ENCODE data around the gene RFX8. TPM values are rescaled to one million over a fixed set of nuclear protein-coding genes. Genes with fewer than 3 reads are reported as not detected.

RFX8 gene
- total and polyA plus RNA-seq, 9 of the 15 experiments (the other 6 are each of a cell fraction or from before 2014, with no cell fraction given) = not detected

GRCh38 chr2:101500860-101501259, 25.9 kb upstream of the RFX8 start:
- no peak overlapping the region for H3K4me3 ChIP-seq
- H3K4me1 ChIP-seq (replicated peaks in 1 of 2; ENCODE audit: control insufficient read depth in 2 of 2, insufficient read depth in 2 of 2, low read length in 2 of 2) = no peaks in the 10 kb centered on the region
- intact Hi-C loops (cut with micrococcal nuclease) = no loop called here
- H4K20me1 ChIP-seq (replicated peaks; ENCODE audit: control insufficient read depth, insufficient read depth, low read length) = no peaks in the 10 kb centered on the region
- no peaks in the 10 kb centered on the region for H3K9me3 ChIP-seq (replicated peaks; ENCODE audit: control insufficient read depth, insufficient read depth, low read depth, low read length)
- no peak overlapping the region for H3K9ac ChIP-seq (ENCODE audit: insufficient read depth in 1 of 2, low read depth in 2 of 2, low read length in 2 of 2)
- ChIA-PET CTCF (ENCODE audit: low intra/inter-chr PET ratio) (no interaction called here), POLR2A (no interaction called here)
- in situ Hi-C loops (cut with MboI) = no loop called here
- ATAC-seq (no peak), FAIRE-seq (peak; percentile 49), DNase-seq (ENCODE audit: extremely low read depth in 1 of 4, low spot score in 3 of 4) (no peak)
- no peak overlapping the region for H3K27ac ChIP-seq (ENCODE audit: extremely low read depth, low read depth, low read length)
- peaks cover 2 to 21% of the 10 kb centered on the region in 2 experiments; a peak in 4 of 5 replicates for H3K27me3 ChIP-seq (ENCODE audit: control insufficient read depth in 2 of 2, insufficient read depth in 2 of 2, low read length in 2 of 2)
- WGBS (ENCODE audit: insufficient coverage, low coverage, missing lambda C conversion rate) = 3% methylated on average over 5 of the region's 5 CpGs
- H3K4me2 ChIP-seq (ENCODE audit: insufficient read depth, low read length) = no peak overlapping the region
- TF ChIP-seq PRDM10 (IDR thresholded peaks at IDR 0.05; ENCODE audit: partially characterized antibody) (no peak), TAF9B (IDR thresholded peaks at IDR 0.05; ENCODE audit: partially characterized antibody) (no peak), SPI1 (IDR thresholded peaks at IDR 0.05; ENCODE audit: borderline replicate concordance, low read depth, low read length) (no peak), SLC30A9 (CRISPR knock-in tag; IDR thresholded peaks at IDR 0.05) (no peak), CBFA2T2 (conservative IDR thresholded peaks at IDR 0.05) (no peak), HMGN3 (IDR thresholded peaks at IDR 0.05; ENCODE audit: borderline replicate concordance, extremely low read depth, insufficient read length, low read depth, low read length) (no peak), KLF6 (CRISPR knock-in tag; IDR thresholded peaks at IDR 0.05; ENCODE audit: borderline replicate concordance) (no peak), SRSF9 (IDR thresholded peaks at IDR 0.05; ENCODE audit: borderline replicate concordance, low read depth, low read length) (no peak), ARHGAP35 (IDR thresholded peaks at IDR 0.05; ENCODE audit: partially characterized antibody) (no peak), POLR2G (IDR thresholded peaks at IDR 0.05; ENCODE audit: low read depth, low read length) (no peak), RBM25 (IDR thresholded peaks at IDR 0.05; ENCODE audit: low read depth, low read length, severe bottlenecking) (no peak), ZNF384 (IDR thresholded peaks at IDR 0.05; ENCODE audit: low read depth, low read length) (no peak), ZNF146 (CRISPR knock-in tag; IDR thresholded peaks at IDR 0.05; ENCODE audit: unreplicated experiment) (no peak), ZZZ3 (IDR thresholded peaks at IDR 0.05) (no peak), ETV1 (tag; conservative IDR thresholded peaks at IDR 0.05; ENCODE audit: low read depth) (no peak)
- no peaks in the 10 kb centered on the region for H3K9me1 ChIP-seq (ENCODE audit: control insufficient read depth, insufficient read depth, low read length)
- H3K36me3 ChIP-seq (ENCODE audit: control insufficient read depth, insufficient read depth, low read length) = no peaks in the 10 kb centered on the region
- no peak overlapping the region for H2AFZ ChIP-seq (ENCODE audit: low read depth, low read length)
- no peaks in the 10 kb centered on the region for H3K79me2 ChIP-seq (ENCODE audit: control insufficient read depth, insufficient read depth, low read length)
- BruUV-seq (replicated peaks) = no TSS peak

Data from K562 (cell line).